Heart left ventricle (tissue), 13 donors: ENCODE measurements around the gene SPATA22.

ENCODE experiments used
- CTCF ChIP-seq, 12 donors: fragments of 200-600 bp; sonication (generic) in 4 of 12; IDR thresholded peaks; one replicate each; pipeline versions ENCODE4 v1.5.0 to v1.8.0; 2018 to 2022; ENCODE audit warnings: antibody characterized with exemption in 12 of 12, mild to moderate bottlenecking in 5 of 12
- POLR2A ChIP-seq, 2 donors: fragments of 450-650 bp; IDR thresholded peaks; one replicate each; pipeline ENCODE4 v1.6.1; 2017; ENCODE audit warnings: antibody characterized with exemption in 2 of 2, mild to moderate bottlenecking in 2 of 2, moderate library complexity in 2 of 2
- donor health status: ischemic (EF 13 %, LVEDD 7.1; RV severe dilation, severe dysfunction).
- donor health status: DM: no; HTN: yes; CAD: no.
- donor health status: DM: no; HTN: no; CAD: no.
- donor health status: ischemic (EF 25% LVEDD 6.9; RV normal size, moderate dysfunction).
- donor health status: ischemic (EF 25% LVEDD 5.7; RV mildly dilated, moderate dysfunction).
- donor health status: ischemic (EF 35%, LVEDD 5.7; RV mildly dilated, moderate dysfunction).
- donor health status: nonischemic (EF 11% LVEDD 7.7; RV severe dilation, severe dysfunction).
- donor health status: DM: yes; HTN: yes; CAD: no.
- donor health status: PGD.
- donor health status: ischemic (EF 29% LVEDD 5.4; RV normal size, mild dysfunction).
- donor health status: nonischemic (EF 23%, LVEDD 6.1; RV moderate dilation, normal function).

- TF ChIP-seq CTCF (IDR thresholded peaks at IDR 0.05) (no peak), POLR2A (IDR thresholded peaks at IDR 0.05) (no peak)
Measured at GRCh38 chr17:3433741-3434140, 37.9 kb downstream of the SPATA22 start, which contains the start of gene OR1E2.
